HG03060 (cell line): ENCODE measurements around the gene GOLGA8G.
"Not testable (repeated sequence)": the region's sequence is repeated elsewhere in the genome, so short reads cannot be mapped to it uniquely, and the experiment has no call there.

Experiments used
- ATAC-seq: cut with Tn5 transposase; IDR thresholded peaks from one replicate; pipeline ENCODE4 v1.9.1; 2021; ENCODE audit warnings: low read depth, moderate number of reproducible peaks; ENCODE audit not compliant: unreplicated experiment

GOLGA8G gene, protein sequence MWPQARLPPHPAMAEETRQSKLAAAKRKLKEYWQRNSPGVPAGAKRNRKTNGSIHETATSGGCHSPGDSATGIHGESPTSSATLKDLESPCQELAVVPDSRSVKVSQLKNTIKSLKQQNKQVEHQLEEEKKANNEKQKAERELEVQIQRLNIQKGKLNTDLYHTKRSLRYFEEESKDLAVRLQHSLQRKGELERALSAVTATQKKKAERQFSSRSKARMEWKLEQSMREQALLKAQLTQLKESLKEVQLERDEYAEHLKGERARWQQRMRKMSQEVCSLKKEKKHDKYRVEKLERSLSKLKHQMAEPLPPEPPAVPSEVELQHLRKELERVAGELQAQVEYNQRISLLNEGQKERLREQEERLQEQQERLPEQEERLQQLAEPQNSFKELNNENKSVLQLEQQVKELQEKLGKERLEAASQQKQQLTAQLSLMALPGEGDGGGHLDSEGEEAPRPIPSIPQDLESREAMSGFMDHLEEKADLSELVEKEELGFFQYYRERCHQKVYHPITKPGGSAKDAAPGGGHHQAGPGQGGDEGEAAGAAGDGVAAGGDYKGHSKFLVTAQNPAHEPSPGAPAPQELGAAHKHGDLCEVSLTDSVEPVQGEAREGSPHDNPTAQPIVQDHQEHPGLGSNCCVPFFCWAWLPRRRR

DNA sequence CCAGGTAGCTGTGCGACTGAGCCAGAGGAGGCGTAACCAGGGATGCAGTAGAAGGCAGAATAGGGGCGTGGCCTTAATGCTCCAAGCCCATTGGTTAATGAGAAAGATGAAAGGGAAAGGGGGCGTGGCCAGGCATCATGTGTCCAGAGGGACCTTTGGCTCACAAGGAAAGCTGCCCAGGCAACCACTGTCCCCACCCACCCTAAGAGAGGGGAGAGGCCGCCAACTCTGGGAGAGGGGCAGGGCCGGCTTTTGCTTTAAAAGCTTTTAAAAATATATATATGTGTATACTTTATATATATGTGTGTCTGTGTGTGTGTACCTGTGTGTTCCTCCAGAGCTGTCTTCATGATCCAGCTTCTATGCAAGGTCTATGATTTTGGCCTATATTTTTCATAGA, at the start of gene GOLGA8G:
GOLGA8G (minus strand) TSS at position 18 of the 400 bp plus-strand sequence. CDS start 62 bp downstream, outside the sequence.
- ATAC-seq = not testable (repeated sequence)

GRCh38 chr15:28573351-28573750, 40.6 kb upstream of the GOLGA8G start:
- not testable (repeated sequence) for ATAC-seq

- ATAC-seq = not testable (repeated sequence)
Observed at GRCh38 chr15:28553268-28553667, 20.5 kb upstream of the GOLGA8G start, which contains the start of gene GOLGA6L25. GOLGA6L25 (plus strand) TSS chr15:28553568; CDS start chr15:28553629, 61 bp downstream.

DNA sequence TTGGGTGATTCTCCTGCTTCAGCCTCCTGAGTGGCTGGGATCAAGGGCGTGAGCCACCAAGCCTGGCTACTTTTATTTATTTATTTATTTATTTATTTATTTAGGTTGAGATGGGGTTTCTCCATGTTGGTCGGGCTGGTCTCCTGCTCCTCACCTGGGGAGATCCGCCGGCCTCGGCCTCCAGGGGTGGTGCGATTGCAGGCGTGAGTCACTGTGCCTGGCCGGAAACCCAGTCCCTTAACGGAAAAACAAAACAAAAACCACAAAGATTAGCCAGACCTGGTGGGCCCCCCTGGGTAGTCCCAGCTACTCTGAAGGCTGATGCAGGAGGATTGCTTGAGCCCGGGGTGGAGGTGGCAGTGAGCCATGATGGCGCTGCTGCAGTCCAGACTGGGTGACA, 17.6 kb downstream of the GOLGA8G start:
- not testable (repeated sequence) for ATAC-seq

- ATAC-seq = not testable (repeated sequence)
Observed at GRCh38 chr15:28514128-28514527, 18.6 kb downstream of the GOLGA8G start.

DNA sequence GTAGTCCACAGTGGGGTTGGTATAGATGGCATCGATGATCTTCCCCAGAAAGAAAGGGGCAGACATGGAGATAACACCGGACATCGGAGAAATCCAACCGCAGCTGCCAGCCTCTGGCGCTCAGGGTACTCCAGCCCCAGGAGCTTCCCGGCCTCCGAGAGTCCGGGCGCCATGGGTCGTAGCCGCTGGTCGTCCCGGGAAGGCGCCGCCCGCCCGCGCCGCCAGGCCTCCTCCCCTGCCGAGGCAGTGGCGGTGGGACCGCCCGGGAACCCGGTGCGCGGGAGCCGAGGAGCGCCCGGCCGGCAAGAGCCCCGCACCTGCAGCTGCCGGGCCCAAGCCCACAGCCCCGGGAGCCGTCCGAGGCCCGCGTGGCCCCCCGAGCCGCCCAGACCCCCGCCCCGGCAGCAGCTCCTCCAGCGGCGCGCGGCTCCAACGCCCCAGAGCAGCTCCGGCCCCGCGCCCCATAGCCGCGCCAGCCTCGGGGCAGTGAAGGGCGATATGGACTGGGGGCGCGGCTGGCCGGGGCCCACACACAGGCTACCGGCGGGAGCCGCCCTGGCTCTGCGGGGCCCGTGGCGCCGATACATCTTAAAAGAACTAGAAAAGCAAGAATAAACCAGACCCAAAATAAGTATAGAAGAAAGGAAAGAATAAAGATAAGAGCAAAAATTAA, 24.4 kb downstream of the GOLGA8G start:
- not testable (repeated sequence) for ATAC-seq

DNA sequence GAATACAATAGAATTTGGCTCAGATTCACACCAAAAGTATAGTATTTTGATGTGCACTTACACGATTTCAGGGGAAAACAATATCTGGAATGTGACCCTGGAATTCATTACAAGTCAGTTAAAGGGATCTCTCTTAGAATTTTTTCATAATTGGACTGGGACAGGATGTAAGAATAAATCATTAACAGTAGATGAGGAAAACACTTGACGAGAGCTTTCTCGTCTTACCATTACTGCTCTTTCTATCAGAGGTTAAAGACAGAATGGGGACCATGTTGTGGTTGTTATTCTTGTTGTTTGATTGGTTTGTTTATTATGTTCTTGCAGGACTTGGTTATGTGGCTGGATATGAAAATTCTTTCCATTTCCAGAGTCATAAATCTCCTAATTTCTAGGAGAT, 51.4 kb downstream of the GOLGA8G start:
- ATAC-seq = not testable (repeated sequence)
